Smooth muscle cell (in vitro differentiated cells): ENCODE measurements around the gene CSTPP1. TPM values are rescaled to one million over a fixed set of nuclear protein-coding genes. Genes with fewer than 3 reads are reported as not detected.
A peak's percentile ranks its signal among the peaks of the same experiment; 100 is the strongest.

Source experiments
- DNase-seq: peaks from one replicate; lab custom pipeline; 2025; ENCODE audit not compliant: unreplicated experiment; lab: John Stamatoyannopoulos, UW
- H2AFZ ChIP-seq: fragments of 200-600 bp; sonication (generic); 2 replicates; pipeline ENCODE4 v1.6.0; 2016; ENCODE audit warnings: antibody characterized with exemption, low read depth, mild to moderate bottlenecking
- H3F3A ChIP-seq: fragments of 200-600 bp; sonication (generic); 2 replicates; pipeline ENCODE4 v1.6.0; 2017; ENCODE audit warnings: antibody characterized with exemption, low read depth
- H3K27ac ChIP-seq: fragments of 200-600 bp; sonication (generic); 2 replicates; pipeline ENCODE4 v1.5.1; 2016; ENCODE audit warnings: low read depth, mild to moderate bottlenecking
- H3K27me3 ChIP-seq: fragments of 200-600 bp; sonication (generic); 2 replicates; pipeline ENCODE4 v1.6.1; 2016; ENCODE audit warnings: low read depth, mild to moderate bottlenecking
- H3K36me3 ChIP-seq: fragments of 200-600 bp; sonication (generic); 2 replicates; pipeline ENCODE4 v1.5.1; 2016; ENCODE audit warnings: low read depth
- H3K4me1 ChIP-seq: fragments of 200-600 bp; sonication (generic); 2 replicates; pipeline ENCODE4 v1.5.1; 2016; ENCODE audit warnings: low read depth
- H3K4me2 ChIP-seq: fragments of 200-600 bp; sonication (generic); 2 replicates; pipeline ENCODE4 v1.6.0; 2016; ENCODE audit warnings: mild to moderate bottlenecking
- H3K4me3 ChIP-seq: fragments of 200-600 bp; sonication (generic); 2 replicates; pipeline ENCODE4 v1.5.1; 2016; ENCODE audit warnings: mild to moderate bottlenecking
- H3K79me2 ChIP-seq: fragments of 200-600 bp; sonication (generic); 2 replicates; pipeline ENCODE4 v1.6.0; 2016; ENCODE audit warnings: low read depth, mild to moderate bottlenecking
- H3K9ac ChIP-seq: fragments of 200-600 bp; sonication (generic); 2 replicates; pipeline ENCODE4 v1.6.0; 2016; ENCODE audit warnings: low read depth
- H3K9me3 ChIP-seq: fragments of 200-600 bp; sonication (generic); replicated peaks from 2 replicates; pipeline ENCODE4 v1.5.1; 2016; ENCODE audit warnings: low read depth
- H4K20me1 ChIP-seq: fragments of 200-600 bp; sonication (generic); 2 replicates; pipeline ENCODE4 v1.6.0; 2016; ENCODE audit warnings: low read depth
- CTCF ChIP-seq: fragments of 200-600 bp; sonication (generic); IDR thresholded peaks from 2 replicates; pipeline ENCODE4 v1.5.1; 2017; ENCODE audit warnings: borderline replicate concordance, mild to moderate bottlenecking, antibody characterized with exemption; ENCODE audit not compliant: insufficient read depth, poor library complexity, severe bottlenecking
- WGBS: methylation state at CpG from one replicate; pipeline ENCODE4 v1.1.7; 2016; ENCODE audit warnings: low lambda C conversion rate; 5-methylcytosine and 5-hydroxymethylcytosine counted together
- polyA plus RNA-seq: library from polyadenylated mRNA; unstranded; fragments of >200 nt; fragmentation: Nextera tagmentation; extraction: Ambion mirVana; gene quantifications from 2 replicates; pipeline ENCODE4 v1.2.1, GENCODE V29; 2016
- total RNA-seq: library from RNA; depleted of rRNA; stranded (reverse); fragments of >200 nt; gene quantifications from 2 replicates; pipeline ENCODE4 v1.2.3, GENCODE V29; 2014

The CSTPP1 gene
- total and polyA plus RNA-seq, 2 experiments from 2014 or later: 37.4 to 44.8 TPM

GRCh38 chr11:46976182-46976854, 39.8 kb downstream of the CSTPP1 start:
- WGBS: 83% methylated on average over 5 of the region's 5 CpGs

GRCh38 chr11:46977038-46977813, 40.7 kb downstream of the CSTPP1 start:
- Histone ChIP-seq H3K9ac (no peak overlapping the region), H4K20me1 (peaks cover 14% of the 10 kb centered on the region), H2AFZ (no peak overlapping the region), H3K36me3 (no peaks in the 10 kb centered on the region), H3K4me2 (peak overlapping the region; percentile 40), H3F3A (no peaks in the 10 kb centered on the region), H3K4me3 (no peak overlapping the region), H3K27ac (peak overlapping the region; percentile 15), H3K4me1 (peaks cover 26% of the 10 kb centered on the region), H3K79me2 (peaks cover 5% of the 10 kb centered on the region), H3K27me3 (no peaks in the 10 kb centered on the region), H3K9me3 (no peaks in the 10 kb centered on the region)
- 36% methylated on average over 7 of the region's 7 CpGs for WGBS
- TF ChIP-seq CTCF: no peak
- DNase-seq: no peak

More at GRCh38 chr11:46976182-46976854, 39.8 kb downstream of the CSTPP1 start:
- no peak for TF ChIP-seq CTCF
- no peaks in the 10 kb centered on the region for H3F3A ChIP-seq
- no peak overlapping the region for H2AFZ ChIP-seq
- H3K4me3 ChIP-seq: no peak overlapping the region
- H3K4me2 ChIP-seq: no peak overlapping the region
- no peaks in the 10 kb centered on the region for H3K36me3 ChIP-seq
- no peak for DNase-seq
- no peaks in the 10 kb centered on the region for H3K9me3 ChIP-seq
- no peaks in the 10 kb centered on the region for H3K27me3 ChIP-seq
- peaks cover 8% of the 10 kb centered on the region for H4K20me1 ChIP-seq
- peaks cover 5% of the 10 kb centered on the region for H3K79me2 ChIP-seq
- no peak overlapping the region for H3K9ac ChIP-seq
- peaks cover 26% of the 10 kb centered on the region for H3K4me1 ChIP-seq
- no peak overlapping the region for H3K27ac ChIP-seq

- H2AFZ ChIP-seq: no peak overlapping the region
- TF ChIP-seq CTCF: no peak
- H3F3A ChIP-seq: no peaks in the 10 kb centered on the region
- H3K79me2 ChIP-seq: peaks cover 5% of the 10 kb centered on the region
- no peak for DNase-seq
- H3K9ac ChIP-seq: no peak overlapping the region
- peaks cover 26% of the 10 kb centered on the region for H3K4me1 ChIP-seq
- H3K4me2 ChIP-seq: peak overlapping the region; percentile 40
- H4K20me1 ChIP-seq: peaks cover 14% of the 10 kb centered on the region
- no peaks in the 10 kb centered on the region for H3K36me3 ChIP-seq
- no peaks in the 10 kb centered on the region for H3K9me3 ChIP-seq
- H3K27ac ChIP-seq: no peak overlapping the region
- H3K4me3 ChIP-seq: no peak overlapping the region
- WGBS: 74% methylated on average over 1 of the region's 1 CpG
- H3K27me3 ChIP-seq: no peaks in the 10 kb centered on the region
Observed at GRCh38 chr11:46978005-46978491, 41.5 kb downstream of the CSTPP1 start.
